WI38 (cell line): ENCODE results near the gene NPDC1.

ENCODE experiments used
- H3K4me3 ChIP-seq: 2 replicates; pipeline ENCODE4 v1.5.1; 2011; ENCODE audit warnings: low read depth, mild to moderate bottlenecking, control low read depth, low read length
- TF ChIP-seq, protein P1 (sequence below): IDR thresholded peaks from 2 replicates; pipeline ENCODE4 v1.5.1; 2012; ENCODE audit warnings: low read depth, mild to moderate bottlenecking, control low read depth, low read length

The NPDC1 gene

DNA sequence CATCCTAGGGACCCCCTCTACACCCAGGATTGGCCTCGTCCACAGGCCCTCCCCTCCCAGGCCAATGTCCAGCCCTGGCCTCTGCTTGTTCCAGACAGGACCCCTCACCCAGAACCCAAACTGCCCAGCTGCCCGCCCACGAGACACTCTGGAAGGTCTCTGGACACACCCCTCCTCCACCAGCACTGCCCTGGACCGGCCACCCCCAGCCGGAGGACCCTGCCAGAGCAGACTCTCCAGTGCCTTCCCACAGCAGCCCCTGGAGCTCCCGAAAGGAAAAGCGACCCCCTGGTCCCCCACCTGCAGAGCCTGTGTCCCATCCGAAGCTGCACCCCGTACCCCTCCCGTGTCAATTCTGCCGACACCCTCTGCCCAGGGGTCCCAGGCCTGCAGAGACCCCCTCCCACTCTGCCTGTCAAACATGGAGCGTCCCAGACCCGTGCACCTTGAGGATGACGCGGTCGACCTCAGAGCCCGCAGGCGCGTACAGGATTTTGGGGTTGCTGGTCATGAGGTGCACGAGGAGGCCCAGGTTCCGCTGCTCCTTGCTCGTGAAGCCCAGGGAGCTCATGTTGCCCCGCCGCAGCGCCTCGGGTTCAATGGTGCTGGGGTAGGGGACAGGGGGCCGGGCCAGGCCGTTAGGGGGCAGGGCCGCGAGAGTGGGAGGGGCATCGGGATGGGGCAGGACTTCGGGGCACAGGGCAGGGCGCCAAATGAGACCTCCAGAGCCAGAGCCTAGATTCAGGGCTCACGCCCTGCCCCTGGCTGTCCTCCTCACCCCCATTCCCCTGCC lies 25.9 kb downstream of the NPDC1 start:
- no peak overlapping the region for H3K4me3 ChIP-seq
- TF ChIP-seq, protein P1, sequence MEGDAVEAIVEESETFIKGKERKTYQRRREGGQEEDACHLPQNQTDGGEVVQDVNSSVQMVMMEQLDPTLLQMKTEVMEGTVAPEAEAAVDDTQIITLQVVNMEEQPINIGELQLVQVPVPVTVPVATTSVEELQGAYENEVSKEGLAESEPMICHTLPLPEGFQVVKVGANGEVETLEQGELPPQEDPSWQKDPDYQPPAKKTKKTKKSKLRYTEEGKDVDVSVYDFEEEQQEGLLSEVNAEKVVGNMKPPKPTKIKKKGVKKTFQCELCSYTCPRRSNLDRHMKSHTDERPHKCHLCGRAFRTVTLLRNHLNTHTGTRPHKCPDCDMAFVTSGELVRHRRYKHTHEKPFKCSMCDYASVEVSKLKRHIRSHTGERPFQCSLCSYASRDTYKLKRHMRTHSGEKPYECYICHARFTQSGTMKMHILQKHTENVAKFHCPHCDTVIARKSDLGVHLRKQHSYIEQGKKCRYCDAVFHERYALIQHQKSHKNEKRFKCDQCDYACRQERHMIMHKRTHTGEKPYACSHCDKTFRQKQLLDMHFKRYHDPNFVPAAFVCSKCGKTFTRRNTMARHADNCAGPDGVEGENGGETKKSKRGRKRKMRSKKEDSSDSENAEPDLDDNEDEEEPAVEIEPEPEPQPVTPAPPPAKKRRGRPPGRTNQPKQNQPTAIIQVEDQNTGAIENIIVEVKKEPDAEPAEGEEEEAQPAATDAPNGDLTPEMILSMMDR: no peak

DNA sequence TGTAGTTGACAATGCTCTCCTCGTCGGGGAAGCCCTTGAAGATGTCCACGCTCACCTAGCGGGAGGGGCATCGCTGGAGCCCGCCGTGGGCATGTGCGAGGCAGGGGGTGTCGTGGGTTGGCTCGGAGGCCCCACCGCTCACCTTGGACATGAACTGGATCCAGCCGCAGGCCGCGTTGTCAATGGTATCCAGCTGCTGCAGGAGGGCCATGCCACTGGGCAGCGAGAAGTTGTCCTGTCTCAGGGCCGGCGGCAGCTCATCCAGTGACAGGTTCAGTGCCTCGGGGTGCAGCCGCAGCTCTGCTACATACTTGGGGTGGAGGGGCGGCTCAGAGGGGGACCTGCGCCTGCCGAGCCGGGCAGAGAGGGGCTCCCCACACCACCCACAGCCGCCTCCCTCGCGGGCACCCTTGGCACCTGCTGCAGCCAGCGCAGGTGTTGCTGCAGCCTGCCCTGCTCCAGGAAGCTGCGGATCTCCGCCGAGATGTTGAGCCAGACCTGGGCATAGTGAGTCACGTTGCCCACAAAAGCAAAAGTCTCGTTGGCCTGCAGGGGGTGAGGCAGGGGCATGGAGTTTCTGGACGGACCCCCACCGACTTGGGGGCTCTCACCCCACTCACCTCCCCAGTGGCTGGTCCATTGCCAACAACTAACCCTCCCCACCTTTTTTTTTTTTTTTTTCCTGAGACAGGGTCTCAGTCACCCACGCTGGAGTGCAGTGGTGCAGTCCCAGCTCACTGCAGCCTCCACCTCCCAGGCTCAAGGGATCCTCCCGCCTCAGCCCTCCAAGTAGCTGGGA lies 27.0 kb downstream of the NPDC1 start:
- H3K4me3 ChIP-seq: no peak overlapping the region
- TF ChIP-seq, protein P1: no peak

DNA sequence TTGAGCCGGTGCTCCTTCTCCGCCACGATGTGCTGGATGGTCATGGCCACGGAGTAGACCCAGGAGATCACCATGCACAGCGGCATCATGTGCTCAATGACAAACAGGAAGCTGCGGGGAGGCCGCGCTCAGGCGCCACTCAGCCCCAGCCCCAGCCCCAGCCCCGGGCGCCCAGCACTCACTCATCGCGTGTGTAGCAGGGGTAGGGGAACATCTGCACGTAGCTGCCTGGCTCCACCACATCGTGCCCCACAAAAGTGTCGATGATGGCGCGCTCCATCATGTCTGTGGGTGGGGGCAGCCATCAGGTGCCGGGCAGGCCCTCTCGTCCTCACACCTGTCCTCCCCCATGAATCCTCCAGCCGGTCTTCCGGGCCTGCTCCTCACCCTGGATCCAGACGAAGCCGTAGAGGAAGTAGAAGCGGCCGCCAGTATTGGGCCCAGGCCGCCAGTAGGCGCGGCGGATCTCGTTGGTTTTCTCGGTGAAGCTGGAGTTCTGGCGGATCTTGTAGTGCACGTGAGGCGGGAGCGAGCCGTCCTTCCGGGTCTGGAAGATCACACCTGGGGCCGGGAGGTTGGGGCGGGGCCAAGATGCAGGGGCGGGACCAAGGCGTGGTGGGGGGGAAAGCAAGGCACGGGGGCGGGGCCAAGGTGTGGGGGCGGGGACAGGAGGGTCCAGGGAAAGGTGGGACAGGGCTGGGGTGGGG lies 28.0 kb downstream of the NPDC1 start:
- TF ChIP-seq, protein P1: no peak
- H3K4me3 ChIP-seq: no peak overlapping the region

DNA sequence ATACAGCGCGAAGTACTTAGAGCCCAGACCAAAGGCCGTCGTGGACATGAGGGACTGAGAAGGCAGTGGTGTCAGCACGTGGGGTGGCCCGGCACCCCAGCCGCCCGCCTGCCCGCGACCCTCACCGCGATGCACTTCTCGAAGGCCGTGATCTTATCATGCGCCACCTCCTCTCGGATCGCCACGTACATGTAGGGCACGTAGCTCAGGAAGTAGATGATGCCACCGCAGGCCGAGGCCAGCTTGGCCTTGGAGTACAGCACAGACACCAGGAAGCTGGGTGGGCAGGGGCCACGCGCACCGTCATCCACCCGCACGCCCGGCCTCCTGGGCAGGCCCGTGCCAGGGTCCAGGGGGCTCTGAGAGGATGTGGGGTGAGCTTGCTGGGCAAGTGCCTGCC lies 28.9 kb downstream of the NPDC1 start:
- no peak overlapping the region for H3K4me3 ChIP-seq
- TF ChIP-seq, protein P1: no peak

DNA sequence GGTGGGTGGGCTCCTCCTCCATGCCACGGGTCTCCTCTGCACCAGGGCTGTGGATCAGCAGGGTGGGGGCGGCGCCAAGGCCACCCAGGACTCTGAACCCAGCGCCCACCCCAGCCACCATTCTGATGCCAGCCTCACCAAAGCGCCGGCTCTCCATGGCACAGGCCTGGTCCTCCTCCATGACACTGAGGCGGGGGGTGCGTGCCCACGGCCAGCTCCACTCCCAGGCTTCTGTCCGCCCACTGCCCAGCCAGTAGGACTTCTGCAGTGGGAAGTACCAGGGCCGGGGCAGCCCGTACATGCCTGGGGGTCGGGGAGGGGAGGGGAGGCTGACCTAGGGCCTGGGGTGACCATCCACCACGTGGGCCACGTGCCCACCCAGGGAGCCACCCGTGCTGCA lies 29.5 kb downstream of the NPDC1 start:
- TF ChIP-seq, protein P1: no peak
- H3K4me3 ChIP-seq: no peak overlapping the region

DNA sequence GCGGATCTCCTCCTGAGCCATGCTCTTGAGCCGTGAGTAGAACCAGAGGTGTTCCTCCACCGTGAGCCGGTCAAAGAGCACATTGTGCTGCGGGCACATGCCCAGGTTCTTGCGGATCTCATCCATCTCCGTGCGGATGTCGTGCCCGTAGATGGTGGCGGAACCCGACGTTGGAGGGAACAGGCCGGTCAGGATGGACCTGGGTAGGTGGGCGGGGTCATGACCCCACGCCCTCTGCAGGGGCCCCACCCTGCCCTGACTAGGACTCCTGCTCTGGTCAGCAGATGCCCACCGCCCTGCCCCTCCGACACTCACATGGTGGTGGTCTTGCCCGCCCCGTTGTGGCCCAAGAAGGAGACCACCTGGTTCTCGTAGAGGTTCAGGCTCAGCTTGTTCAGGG lies 30.0 kb downstream of the NPDC1 start:
- TF ChIP-seq, protein P1: no peak
- no peak overlapping the region for H3K4me3 ChIP-seq
